ENCODE results near the gene SKI.

GRCh38 chr1:2230781-2231531 lies 2.8 kb downstream of the SKI start:
- TF ChIP-seq CTCF (conservative IDR thresholded peaks at IDR 0.05; ENCODE audit: low read length) (no peak), EZH2phosphoT487 (IDR thresholded peaks at IDR 0.05; ENCODE audit: borderline replicate concordance, low read depth, low read length) (no peak)

Data from OCI-LY7 (cell line).